Colonic mucosa (tissue), 4 donors: ENCODE data around the gene FOLR2. TPM values are rescaled to one million over a fixed set of nuclear protein-coding genes. Genes with fewer than 3 reads are reported as not detected.

Experiments used
- DNase-seq: peaks from one replicate; pipeline ENCODE4 v3.0.0-alpha.2; 2020
- H3K27ac ChIP-seq: fragments of 200-600 bp; one replicate; pipeline ENCODE4 v1.8.0; 2021
- H3K27me3 ChIP-seq: fragments of 200-600 bp; one replicate; pipeline ENCODE4 v1.8.0; 2021
- H3K36me3 ChIP-seq: fragments of 200-600 bp; one replicate; pipeline ENCODE4 v1.8.0; 2021
- H3K4me1 ChIP-seq: fragments of 200-600 bp; one replicate; pipeline ENCODE4 v1.8.0; 2021; ENCODE audit warnings: mild to moderate bottlenecking
- H3K4me3 ChIP-seq: fragments of 200-600 bp; one replicate; pipeline ENCODE4 v1.8.0; 2021
- H3K9ac ChIP-seq, 2 donors: one replicate each; pipeline ENCODE4 v1.7.0; 2013; ENCODE audit warnings: control low read depth in 2 of 2, low read depth in 2 of 2, low read length in 2 of 2
- H3K9me3 ChIP-seq: fragments of 200-600 bp; one replicate; pipeline ENCODE4 v1.8.0; 2021
- intact Hi-C: fragments of 100-400 bp; cut with DNase I; formaldehyde crosslinking; loops from one replicate; pipeline ENCODE4 v1.14.1; 2022
- total RNA-seq, 2 donors: library from RNA; stranded (reverse); fragmentation: NEBNext Ultra II Directional in 1 of 2; extraction: Animal tissue kit (Norgen Biotek cat#: 25700) in 1 of 2; gene quantifications; one replicate each; pipeline ENCODE4 v1.2.1, GENCODE V29; 2021
- TF ChIP-seq, protein P1 (sequence below): fragments of 200-600 bp; IDR thresholded peaks from one replicate; pipeline ENCODE4 v1.8.0; 2022; ENCODE audit warnings: antibody characterized with exemption, mild to moderate bottlenecking
- donor health status: healthy.
- donor health status: DM: no; HTN: no; CAD: no.
- donor health status: DM: no; HTN: no; CAD: no.

The FOLR2 gene
- total RNA-seq, 2 donors from 2014 or later = 4.5 to 15.4 TPM

DNA sequence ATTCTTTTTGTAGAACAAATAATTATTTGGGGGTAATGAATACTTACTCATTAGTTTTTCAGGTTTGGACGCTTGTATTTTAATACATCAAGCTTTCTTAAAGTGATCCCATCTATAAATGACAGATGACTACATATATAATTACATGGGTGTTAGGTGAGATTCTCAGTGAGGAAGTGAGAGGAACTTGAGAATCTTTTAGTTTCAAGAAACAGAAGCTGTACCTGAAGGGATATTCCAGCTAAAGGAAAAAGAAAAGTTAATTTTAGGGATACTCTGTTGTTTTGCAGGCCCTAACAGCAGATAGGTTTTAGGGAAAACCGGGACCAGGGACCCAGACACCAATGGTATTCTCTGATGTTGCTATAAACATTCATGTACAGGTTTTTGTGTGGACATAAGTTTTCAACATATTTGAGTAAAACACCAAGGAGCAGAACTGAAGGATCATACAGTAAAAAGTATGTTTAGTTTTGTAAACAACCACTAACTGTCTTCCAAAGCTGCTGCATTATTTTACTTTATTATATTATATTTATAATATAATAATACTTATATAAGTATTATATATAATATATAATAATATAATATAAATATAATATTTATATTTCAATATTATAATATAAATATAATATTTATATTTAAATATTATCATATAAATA, 51.5 kb downstream of the FOLR2 start:
- Histone ChIP-seq H3K36me3 (no peaks in the 10 kb centered on the region), H3K4me1 (no peaks in the 10 kb centered on the region), H3K4me3 (no peak overlapping the region), H3K9ac (no peak overlapping the region), H3K27me3 (no peaks in the 10 kb centered on the region), H3K27ac (no peak overlapping the region), H3K9me3 (no peaks in the 10 kb centered on the region)
- TF ChIP-seq, protein P1, sequence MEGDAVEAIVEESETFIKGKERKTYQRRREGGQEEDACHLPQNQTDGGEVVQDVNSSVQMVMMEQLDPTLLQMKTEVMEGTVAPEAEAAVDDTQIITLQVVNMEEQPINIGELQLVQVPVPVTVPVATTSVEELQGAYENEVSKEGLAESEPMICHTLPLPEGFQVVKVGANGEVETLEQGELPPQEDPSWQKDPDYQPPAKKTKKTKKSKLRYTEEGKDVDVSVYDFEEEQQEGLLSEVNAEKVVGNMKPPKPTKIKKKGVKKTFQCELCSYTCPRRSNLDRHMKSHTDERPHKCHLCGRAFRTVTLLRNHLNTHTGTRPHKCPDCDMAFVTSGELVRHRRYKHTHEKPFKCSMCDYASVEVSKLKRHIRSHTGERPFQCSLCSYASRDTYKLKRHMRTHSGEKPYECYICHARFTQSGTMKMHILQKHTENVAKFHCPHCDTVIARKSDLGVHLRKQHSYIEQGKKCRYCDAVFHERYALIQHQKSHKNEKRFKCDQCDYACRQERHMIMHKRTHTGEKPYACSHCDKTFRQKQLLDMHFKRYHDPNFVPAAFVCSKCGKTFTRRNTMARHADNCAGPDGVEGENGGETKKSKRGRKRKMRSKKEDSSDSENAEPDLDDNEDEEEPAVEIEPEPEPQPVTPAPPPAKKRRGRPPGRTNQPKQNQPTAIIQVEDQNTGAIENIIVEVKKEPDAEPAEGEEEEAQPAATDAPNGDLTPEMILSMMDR = no peak
- DNase-seq = no peak
- intact Hi-C loops = no loop called here

Other genes starting within 250 kb of the FOLR2 start
- gene IL18BP, start 217.9 kb upstream of the FOLR2 start, total RNA-seq = 1 to 10 TPM; 5.6 to 9.0 TPM
- gene NUMA1, start 136.3 kb upstream of the FOLR2 start, total RNA-seq = 100 to 1,000 TPM; 154 to 158 TPM
- 10 to 100 TPM in 1 of 2 donors, 1 to 10 TPM in 1; 6.2 to 10.9 TPM for gene LRRC51, start 135.9 kb upstream of the FOLR2 start, total RNA-seq
- gene LAMTOR1, start 113.5 kb upstream of the FOLR2 start, total RNA-seq = 10 to 100 TPM; 84.9 to 93.4 TPM
- gene TOMT, start 110.9 kb upstream of the FOLR2 start, total RNA-seq = not detected
- 10 to 100 TPM; 45.1 to 70.1 TPM for gene ANAPC15, start 104.1 kb upstream of the FOLR2 start, total RNA-seq
- gene FOLR3, start 81.1 kb upstream of the FOLR2 start, total RNA-seq = not detected
- gene FOLR1, start 24.7 kb upstream of the FOLR2 start, total RNA-seq = under 1 TPM in 1 of 2 donors, not detected in 1; 0.59 TPM
- 100 to 1,000 TPM; 120 to 166 TPM for gene INPPL1, start 8.0 kb downstream of the FOLR2 start, total RNA-seq
- under 1 TPM; 0.27 to 0.37 TPM for gene PHOX2A, start 27.4 kb downstream of the FOLR2 start, total RNA-seq
- 10 to 100 TPM; 12.9 to 28.3 TPM for gene CLPB, start 217.7 kb downstream of the FOLR2 start, total RNA-seq